Neutrophil (primary cell): ENCODE measurements around the gene XAB2.

ENCODE experiments used
- H3K27ac ChIP-seq: fragments of 200-600 bp; sonication (generic); 2 replicates; pipeline ENCODE4 v1.5.1; 2016; ENCODE audit warnings: mild to moderate bottlenecking, moderate library complexity
- H3K27me3 ChIP-seq: fragments of 200-600 bp; sonication (generic); 2 replicates; pipeline ENCODE4 v1.6.0; 2016; ENCODE audit warnings: mild to moderate bottlenecking
- H3K36me3 ChIP-seq: fragments of 200-600 bp; sonication (generic); 2 replicates; pipeline ENCODE4 v1.5.1; 2017
- H3K4me1 ChIP-seq, 2 experiments: fragments of 200-600 bp in 1 of 2; sonication (generic) in 1 of 2; 1 replicate in 1 of 2; 2 replicates in 1 of 2; pipeline versions ENCODE4 v1.5.1 to v1.6.1; 2013 to 2016; ENCODE audit warnings: low read depth in 1 of 2, low read length in 1 of 2, mild to moderate bottlenecking in 1 of 2, moderate library complexity in 1 of 2; ENCODE audit not compliant: control insufficient read depth in 1 of 2, insufficient read depth in 1 of 2
- H3K4me3 ChIP-seq, 2 experiments: fragments of 200-600 bp in 1 of 2; sonication (generic) in 1 of 2; 1 replicate in 1 of 2; 2 replicates in 1 of 2; pipeline ENCODE4 v1.5.1; 2013 to 2016; ENCODE audit warnings: low read depth in 1 of 2, low read length in 1 of 2, mild to moderate bottlenecking in 1 of 2, moderate library complexity in 1 of 2
- H3K9me3 ChIP-seq: fragments of 200-600 bp; sonication (generic); 2 replicates; pipeline ENCODE4 v1.5.1; 2016
- CTCF ChIP-seq: fragments of 200-600 bp; sonication (generic); IDR thresholded peaks from 2 replicates; pipeline ENCODE4 v1.5.1; 2016; ENCODE audit warnings: antibody characterized with exemption

XAB2 gene

GRCh38 chr19:7622933-7623685 is 6.2 kb downstream of the XAB2 start:
- Histone ChIP-seq H3K36me3 (peaks cover 94% of the 10 kb centered on the region), H3K9me3 (no peaks in the 10 kb centered on the region)

GRCh38 chr19:7620442-7621412 is 8.6 kb downstream of the XAB2 start:
- no peak for TF ChIP-seq CTCF
- Histone ChIP-seq H3K4me3 (no peak overlapping the region), H3K27me3 (no peaks in the 10 kb centered on the region), H3K4me1 (peaks cover 15 to 25% of the 10 kb centered on the region in 2 experiments), H3K9me3 (no peaks in the 10 kb centered on the region), H3K36me3 (peaks cover 73% of the 10 kb centered on the region), H3K27ac (no peak overlapping the region)

More at GRCh38 chr19:7622933-7623685, 6.2 kb downstream of the XAB2 start:
- Histone ChIP-seq H3K27me3 (no peaks in the 10 kb centered on the region), H3K4me3 (no peak overlapping the region), H3K4me1 (peaks cover 3 to 8% of the 10 kb centered on the region in 2 experiments), H3K27ac (no peak overlapping the region)
- no peak for TF ChIP-seq CTCF

- H3K27me3 ChIP-seq = no peaks in the 10 kb centered on the region
- peaks cover 15 to 25% of the 10 kb centered on the region in 2 experiments for H3K4me1 ChIP-seq
- no peak for TF ChIP-seq CTCF
- no peak overlapping the region for H3K27ac ChIP-seq
- no peaks in the 10 kb centered on the region for H3K9me3 ChIP-seq
- H3K36me3 ChIP-seq = peaks cover 65% of the 10 kb centered on the region
- H3K4me3 ChIP-seq = no peak overlapping the region
These were observed 9.5 kb downstream of the XAB2 start for GRCh38 chr19:7619671-7620441.

GRCh38 chr19:7618771-7619510 is 10.4 kb downstream of the XAB2 start:
- Histone ChIP-seq H3K9me3 (no peaks in the 10 kb centered on the region), H3K27ac (no peak overlapping the region), H3K27me3 (no peaks in the 10 kb centered on the region), H3K4me1 (peaks cover 15 to 25% of the 10 kb centered on the region in 2 experiments), H3K4me3 (no peak overlapping the region), H3K36me3 (peaks cover 56% of the 10 kb centered on the region)
- TF ChIP-seq CTCF = no peak
